ENCODE results near the gene MLIP.

The MLIP gene

DNA sequence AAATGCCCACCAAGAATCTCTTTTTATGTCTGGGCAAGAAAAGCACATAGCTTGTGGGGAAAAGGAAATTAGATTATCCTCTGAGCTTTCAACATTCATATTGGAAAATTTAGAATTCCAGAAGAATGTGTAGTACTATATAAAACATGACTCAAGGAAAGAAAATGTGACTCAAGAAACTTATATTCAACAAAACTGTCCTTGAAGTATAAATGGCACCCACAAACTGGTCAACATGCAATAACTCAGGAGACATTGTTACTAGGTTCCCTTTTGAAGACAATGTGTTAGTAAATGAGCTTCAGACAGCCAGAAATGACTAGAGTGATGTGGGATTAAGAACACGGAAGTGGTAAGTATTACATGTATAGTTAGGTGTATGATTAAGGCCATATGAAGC, 170.9 kb downstream of the MLIP start:
- DNase-seq (ENCODE audit: low read depth in 3 of 3, low spot score in 1 of 3) = no peak

DNA sequence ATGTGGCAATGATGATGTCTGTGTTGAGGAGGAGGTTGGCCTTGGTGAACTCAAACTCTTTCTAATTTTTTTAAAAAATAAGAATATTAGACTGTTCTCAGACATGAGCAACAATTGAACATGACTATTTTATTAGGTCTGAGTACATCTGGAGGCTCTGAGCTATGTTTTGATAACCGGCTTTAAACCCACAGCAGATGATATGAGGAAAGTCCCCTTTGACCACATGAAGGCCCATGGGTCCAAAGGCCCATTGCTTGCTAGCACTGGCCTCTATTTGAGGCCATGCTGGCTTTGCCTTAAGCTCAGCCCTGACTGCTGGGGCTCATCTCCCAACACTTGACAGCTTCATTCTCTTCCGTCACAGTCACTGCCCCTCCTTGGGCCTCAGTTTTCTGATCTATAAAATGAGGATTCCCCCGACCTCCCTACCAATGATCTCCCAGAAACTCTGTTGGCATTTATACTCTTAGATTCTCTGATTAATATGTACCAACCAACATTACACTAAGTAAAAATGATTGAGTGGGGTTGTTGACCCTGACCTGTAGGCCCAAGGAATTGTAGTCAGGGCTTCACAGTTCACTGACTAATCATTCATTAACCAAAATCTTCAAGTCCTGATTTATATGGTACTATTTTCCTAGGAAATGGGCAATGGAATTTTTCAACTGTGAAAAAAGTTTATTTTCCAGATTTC, 173.1 kb downstream of the MLIP start:
- no peak for DNase-seq (ENCODE audit: low read depth in 3 of 3, low spot score in 1 of 3)

- DNase-seq (ENCODE audit: low read depth in 3 of 3, low spot score in 1 of 3) = no peak
These were observed 174.4 kb downstream of the MLIP start for GRCh38 chr6:54285595-54285994.

DNA sequence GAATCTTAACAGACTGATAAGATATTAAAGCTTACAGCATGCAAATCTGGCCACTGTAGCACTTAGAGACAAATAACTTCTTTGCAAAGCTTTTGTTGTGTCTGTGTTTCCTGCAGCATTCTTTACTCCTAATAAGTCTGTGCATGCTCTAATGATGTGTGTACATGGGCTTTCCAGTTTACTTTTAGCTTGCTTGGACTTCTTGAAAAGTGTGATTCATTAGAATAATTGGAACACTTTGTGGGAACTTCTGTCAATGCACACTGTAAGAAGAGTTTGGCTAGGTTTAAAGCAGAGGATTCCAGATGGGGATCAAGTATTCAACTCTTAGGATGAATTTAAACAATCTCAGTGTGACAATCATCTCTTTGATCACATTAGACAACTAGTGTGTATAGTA, 174.9 kb downstream of the MLIP start:
- no peak for DNase-seq (ENCODE audit: low read depth in 3 of 3, low spot score in 1 of 3)

DNA sequence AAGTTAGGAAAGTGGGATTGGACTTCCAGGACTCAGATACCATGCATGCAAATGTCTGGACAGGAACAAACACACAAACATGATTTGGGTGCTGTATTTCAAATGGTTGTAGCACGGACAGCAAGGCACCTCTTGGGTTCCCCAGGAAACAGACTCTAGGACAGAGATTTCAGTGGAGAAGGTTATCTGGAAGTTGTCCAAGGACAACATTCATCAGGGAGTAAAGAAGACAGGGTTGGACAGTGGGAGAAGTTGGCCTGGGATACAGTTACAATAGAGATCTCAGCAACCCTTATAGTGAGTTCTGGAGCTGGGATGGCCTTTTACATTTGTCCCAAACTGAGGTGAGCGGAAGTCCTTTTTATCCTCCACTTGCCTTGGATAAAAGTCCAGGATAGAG, 177.2 kb downstream of the MLIP start:
- no peak for DNase-seq (ENCODE audit: low read depth in 3 of 3, low spot score in 1 of 3)

- no peak for DNase-seq (ENCODE audit: low read depth in 3 of 3, low spot score in 1 of 3)
These were observed 178.2 kb downstream of the MLIP start for GRCh38 chr6:54289426-54289825.

DNA sequence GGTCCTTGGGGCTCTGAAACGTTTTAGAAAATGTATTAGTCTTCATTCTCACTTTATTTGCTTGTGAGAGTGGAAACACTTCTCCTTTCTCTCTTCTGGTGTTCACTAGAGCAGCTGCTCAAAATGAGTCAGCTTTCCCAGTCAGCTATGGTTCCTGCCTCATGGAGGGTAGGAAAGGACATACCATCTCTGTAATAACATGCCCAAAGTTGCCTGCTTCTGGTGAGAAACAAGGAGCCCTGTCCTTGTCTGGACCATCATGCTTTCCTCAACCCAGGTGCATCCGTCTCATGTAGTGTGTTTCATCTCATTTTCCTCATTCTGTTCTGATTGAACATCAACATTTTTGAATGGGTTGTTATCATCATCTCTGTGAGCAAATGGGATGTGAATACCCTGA, 179.9 kb downstream of the MLIP start:
- DNase-seq (ENCODE audit: low read depth in 3 of 3, low spot score in 1 of 3) = no peak

DNA sequence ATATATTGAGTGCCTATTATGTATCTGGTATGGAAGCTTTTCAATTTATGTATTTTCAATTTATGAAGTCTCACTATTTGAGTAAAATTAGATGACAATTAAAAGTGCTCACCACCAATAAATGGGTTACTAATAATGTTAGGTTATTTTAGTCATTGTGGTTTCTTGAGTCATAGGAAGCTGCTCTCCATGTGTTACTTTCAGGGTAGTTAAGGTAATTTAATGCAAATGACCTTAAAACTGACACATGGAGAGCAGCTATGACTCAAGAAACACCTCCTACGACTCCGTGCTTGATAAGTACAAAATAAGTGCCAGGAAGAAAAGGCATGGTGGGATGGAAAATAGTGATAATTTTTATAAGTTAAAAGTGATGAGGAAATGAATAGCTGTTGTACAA, 180.5 kb downstream of the MLIP start:
- no peak for DNase-seq (ENCODE audit: low read depth in 3 of 3, low spot score in 1 of 3)

GRCh38 chr6:54294965-54295532, 183.8 kb downstream of the MLIP start:
- no peak for DNase-seq (ENCODE audit: low read depth in 3 of 3, low spot score in 1 of 3)

- DNase-seq (ENCODE audit: low read depth in 3 of 3, low spot score in 1 of 3) = no peak
These were observed 188.5 kb downstream of the MLIP start for GRCh38 chr6:54299542-54300269.

DNA sequence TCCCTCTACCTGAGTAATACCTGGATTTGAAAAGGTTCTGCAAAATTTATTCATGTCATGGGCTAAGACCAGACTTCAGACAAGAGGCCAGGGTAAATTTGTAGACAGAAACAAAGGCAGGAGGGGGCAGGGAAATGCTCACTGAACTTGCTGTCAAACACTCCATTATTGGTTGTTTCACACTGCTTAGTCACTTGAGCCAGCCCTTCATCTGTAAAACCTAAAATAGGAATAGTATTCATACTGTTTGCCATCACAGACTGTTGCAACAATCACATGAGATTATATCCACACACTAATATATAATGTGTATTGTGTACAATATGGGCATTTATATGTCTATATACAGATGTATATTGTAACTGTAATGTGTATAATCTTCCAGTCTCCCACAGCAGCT, 190.5 kb downstream of the MLIP start:
- no peak for DNase-seq (ENCODE audit: low read depth in 3 of 3, low spot score in 1 of 3)

GRCh38 chr6:54307439-54307910, 196.2 kb downstream of the MLIP start:
- DNase-seq (ENCODE audit: low read depth in 3 of 3, low spot score in 1 of 3) = no peak

- DNase-seq (ENCODE audit: low read depth in 3 of 3, low spot score in 1 of 3) = no peak
These were observed 197.2 kb downstream of the MLIP start, which contains the start of gene TINAG for GRCh38 chr6:54308289-54308985. Gene TINAG, plus strand, starts transcription at chr6:54308441. Its CDS starts 110 bp downstream, at chr6:54308551.

- no peak for DNase-seq (ENCODE audit: low read depth in 3 of 3, low spot score in 1 of 3)
These were observed 197.7 kb downstream of the MLIP start for GRCh38 chr6:54308986-54309315.

DNA sequence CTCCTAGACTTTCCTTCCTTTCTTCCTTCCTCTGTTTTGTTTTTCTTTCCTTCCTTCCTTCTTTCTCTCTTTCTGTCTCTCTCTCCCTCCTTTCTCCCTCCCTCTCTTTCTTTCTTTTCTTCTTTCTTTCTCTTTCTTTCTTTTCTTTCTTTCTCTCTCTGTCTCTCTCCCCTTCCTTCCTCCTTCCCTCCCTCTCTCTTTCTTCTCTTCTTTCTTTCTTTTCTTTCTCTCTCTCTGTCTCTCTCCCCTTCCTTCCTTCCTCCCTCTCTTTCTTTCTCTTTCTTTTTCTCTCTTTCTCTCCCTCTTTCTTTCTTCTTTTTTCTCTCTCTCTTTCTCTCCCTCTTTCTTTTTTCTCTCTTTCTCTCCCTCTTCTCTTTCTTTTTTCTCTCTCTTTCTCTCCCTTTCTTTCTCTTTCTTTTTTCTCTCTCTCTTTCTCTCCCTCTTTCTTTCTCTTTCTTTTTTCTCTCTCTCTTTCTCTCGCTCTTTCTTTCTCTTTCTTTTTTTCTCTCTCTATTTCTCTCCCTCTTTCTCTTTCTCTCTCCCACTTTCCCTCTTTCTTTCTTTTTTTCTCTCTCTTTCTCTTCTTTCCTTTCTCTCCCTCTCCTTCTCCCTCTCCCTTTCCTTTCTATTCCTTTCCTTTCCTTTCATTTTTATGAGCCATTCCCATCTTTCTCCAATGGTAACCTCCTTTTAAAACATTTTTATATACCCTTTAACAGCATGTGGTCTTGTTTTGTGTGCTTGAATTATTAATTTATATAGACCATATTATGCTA, 199.3 kb downstream of the MLIP start:
- DNase-seq (ENCODE audit: low read depth in 3 of 3, low spot score in 1 of 3) = no peak

- no peak for DNase-seq (ENCODE audit: low read depth in 3 of 3, low spot score in 1 of 3)
These were observed 204.4 kb downstream of the MLIP start for GRCh38 chr6:54315656-54316055.
